Sigmoid colon (tissue), 7 donors: ENCODE data around the gene HSPB1. TPM values are rescaled to one million over a fixed set of nuclear protein-coding genes. Genes with fewer than 3 reads are reported as not detected.

Experiments used
- DNase-seq: peaks from one replicate; pipeline ENCODE4 v3.0.0-alpha.2; 2019
- H3K27ac ChIP-seq, 4 donors: fragments of 200-600 bp; sonication (generic); one replicate each; pipeline ENCODE4 v1.5.1; 2016 to 2019; ENCODE audit warnings: mild to moderate bottlenecking in 1 of 4
- H3K27me3 ChIP-seq, 3 donors: fragments of 200-600 bp; sonication (generic); one replicate each; pipeline ENCODE4 v1.5.1; 2019; ENCODE audit warnings: mild to moderate bottlenecking in 1 of 3
- H3K36me3 ChIP-seq, 4 donors: fragments of 200-600 bp; sonication (generic); one replicate each; pipeline ENCODE4 v1.5.1; 2016 to 2019
- H3K4me1 ChIP-seq, 4 donors: fragments of 200-600 bp; sonication (generic); one replicate each; pipeline ENCODE4 v1.5.1; 2017 to 2019
- H3K4me3 ChIP-seq, 4 donors: fragments of 200-600 bp; sonication (generic); one replicate each; pipeline ENCODE4 v1.5.1; 2017 to 2019; ENCODE audit warnings: mild to moderate bottlenecking in 2 of 4, moderate library complexity in 1 of 4
- H3K9me3 ChIP-seq, 4 donors: fragments of 200-600 bp in 3 of 4; sonication (generic) in 3 of 4; one replicate each; pipeline versions ENCODE4 v1.5.1 to v1.6.1; 2013 to 2019
- CTCF ChIP-seq, 4 experiments: fragments of 450-650 bp in 3 of 4; fragments of 200-600 bp in 1 of 4; IDR thresholded peaks; one replicate each; pipeline ENCODE4 v1.5.1; 2016 to 2019; ENCODE audit warnings: antibody characterized with exemption in 4 of 4, mild to moderate bottlenecking in 3 of 4, moderate library complexity in 2 of 4
- EP300 ChIP-seq, 4 donors: sonication (generic); formaldehyde crosslinking; IDR thresholded peaks; one replicate each; pipeline ENCODE4 v1.6.1; 2017; ENCODE audit warnings: antibody characterized with exemption in 4 of 4
- POLR2A ChIP-seq, 2 donors: fragments of 450-650 bp; IDR thresholded peaks; one replicate each; pipeline ENCODE4 v1.6.1; 2016; ENCODE audit warnings: antibody characterized with exemption in 2 of 2, mild to moderate bottlenecking in 2 of 2, moderate library complexity in 2 of 2
- POLR2AphosphoS5 ChIP-seq, 4 donors: sonication (generic); formaldehyde crosslinking; IDR thresholded peaks; one replicate each; pipeline ENCODE4 v1.6.1; 2017; ENCODE audit warnings: antibody characterized with exemption in 4 of 4
- WGBS, 2 donors: extraction: QIAGEN DNeasy Blood & Tissue Kit; methylation state at CpG; one replicate each; pipeline ENCODE4 v1.1.7; 2013; 5-methylcytosine and 5-hydroxymethylcytosine counted together
- intact Hi-C: fragments of 100-400 bp; cut with DNase I; formaldehyde crosslinking; loops from one replicate; pipeline ENCODE4 v1.15.1; 2023
- polyA plus RNA-seq, 3 donors: library from polyadenylated mRNA; stranded (reverse); fragments of 200-250 nt; gene quantifications; one replicate each; pipeline ENCODE4 v1.2.3, GENCODE V29; 2013
- total RNA-seq, 4 donors: library from RNA; depleted of rRNA; stranded (reverse); fragments of >200 nt; gene quantifications; one replicate each; pipeline ENCODE4 v1.1.0, GENCODE V29; 2016
- donor health status: healthy with polysubstance abuse.
- donor health status: Bipolar disorder and iron deficiency.
- donor health status: healthy.

The HSPB1 gene
- total and polyA plus RNA-seq, 7 donors, result 202 to 2,528 (median 929) TPM

DNA sequence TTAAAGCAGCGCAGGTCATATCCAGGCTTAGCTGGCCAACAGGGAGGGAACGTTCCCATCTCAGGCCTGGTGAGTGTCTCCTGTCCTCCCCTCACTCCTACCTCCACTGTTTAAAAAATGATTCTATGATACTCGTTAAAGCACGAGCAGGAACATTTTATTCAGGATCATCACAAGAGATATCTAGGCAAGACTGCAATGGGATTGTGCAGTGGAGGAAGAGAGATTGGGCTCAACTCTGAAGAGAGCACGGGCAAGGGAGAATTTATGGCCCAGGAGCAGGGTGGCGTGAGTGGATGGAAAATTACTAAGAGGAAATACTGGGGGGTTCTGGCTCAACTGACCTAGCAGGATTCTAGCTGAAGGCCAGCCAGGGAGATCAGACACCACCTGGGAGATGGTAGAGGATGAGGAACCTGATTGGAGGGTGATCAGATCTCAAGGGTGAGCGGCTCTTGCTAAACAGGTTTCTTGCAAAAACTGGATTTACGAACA is 9.0 kb upstream of the HSPB1 start:
- 61 to 81% methylated on average over 8 of the region's 8 CpGs for WGBS, 2 donors
- Histone ChIP-seq H3K4me3 (peak overlapping the region in 3 of 4 donors; percentile 36 to 41 (median 36)), H3K36me3 (no peaks in the 10 kb centered on the region), H3K4me1 (peaks cover 0 to 68% (median 66%) of the 10 kb centered on the region in 4 donors), H3K27me3 (no peaks in the 10 kb centered on the region), H3K9me3 (no peaks in the 10 kb centered on the region), H3K27ac (peak overlapping the region; percentile 97 to 100 (median 99))
- DNase-seq, result peak; percentile 82
- intact Hi-C loops, result loop anchor here (2.0 kb wide), 1 partner anchor 13 kb away; no protein-coding TSS in a partner anchor
- TF ChIP-seq POLR2A (IDR thresholded peaks at IDR 0.05) (no peak), CTCF (IDR thresholded peaks at IDR 0.05) (no peak), POLR2AphosphoS5 (IDR thresholded peaks at IDR 0.05) (peak; percentile 83 to 95 (median 92)), EP300 (IDR thresholded peaks at IDR 0.05) (peak; percentile 59 to 97 (median 92))

DNA sequence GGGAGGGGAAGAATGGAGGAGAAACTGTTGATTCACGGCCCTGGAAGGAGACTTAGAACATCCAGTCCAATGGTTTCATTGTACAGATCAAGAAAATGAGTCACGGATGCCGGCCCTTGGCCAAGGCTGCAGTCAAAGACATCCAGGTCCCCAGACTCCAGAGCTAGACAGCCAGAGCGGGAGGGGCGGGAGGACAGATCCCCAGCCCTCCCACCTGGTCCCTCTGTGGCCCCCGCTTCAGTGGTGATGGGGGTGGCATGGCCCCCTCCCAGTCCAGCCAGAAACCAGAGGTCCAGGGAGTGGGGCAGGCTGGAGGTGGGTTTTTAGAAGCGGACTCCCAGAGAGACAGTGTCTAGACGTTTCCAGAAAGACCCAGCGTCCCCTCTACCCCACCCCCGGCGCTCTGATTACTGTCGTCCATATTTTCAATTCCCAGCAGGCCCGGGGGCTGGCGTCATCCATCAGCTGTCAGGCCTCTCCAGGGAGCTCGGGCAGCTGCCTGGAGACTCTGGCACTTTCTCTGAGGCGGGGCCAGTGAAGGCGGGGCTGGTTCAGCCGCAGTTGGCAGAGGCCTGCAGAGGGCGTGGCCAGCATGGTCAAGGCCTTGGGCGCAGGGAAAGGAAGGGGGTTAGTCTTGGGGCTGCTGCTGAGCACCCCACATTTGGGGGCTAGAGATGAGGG is 8.0 kb upstream of the HSPB1 start:
- Histone ChIP-seq H3K27ac (peak overlapping the region; percentile 97 to 100 (median 99)), H3K27me3 (no peaks in the 10 kb centered on the region), H3K9me3 (no peaks in the 10 kb centered on the region), H3K4me3 (peak overlapping the region; percentile 9 to 41 (median 36)), H3K4me1 (peaks cover 0 to 68% (median 66%) of the 10 kb centered on the region in 4 donors), H3K36me3 (no peaks in the 10 kb centered on the region)
- DNase-seq, result peak; percentile 99
- intact Hi-C loops, result no loop called here
- 21 to 32% methylated on average over 20 of the region's 20 CpGs for WGBS, 2 donors
- TF ChIP-seq CTCF (IDR thresholded peaks at IDR 0.05), result no peak
- peak in 1 of 2 donors; percentile 31 for TF ChIP-seq POLR2A (IDR thresholded peaks at IDR 0.05)
- TF ChIP-seq POLR2AphosphoS5 (IDR thresholded peaks at IDR 0.05), result peak; percentile 68 to 94 (median 82)
- TF ChIP-seq EP300 (IDR thresholded peaks at IDR 0.05), result peak; percentile 20 to 98 (median 86)

DNA sequence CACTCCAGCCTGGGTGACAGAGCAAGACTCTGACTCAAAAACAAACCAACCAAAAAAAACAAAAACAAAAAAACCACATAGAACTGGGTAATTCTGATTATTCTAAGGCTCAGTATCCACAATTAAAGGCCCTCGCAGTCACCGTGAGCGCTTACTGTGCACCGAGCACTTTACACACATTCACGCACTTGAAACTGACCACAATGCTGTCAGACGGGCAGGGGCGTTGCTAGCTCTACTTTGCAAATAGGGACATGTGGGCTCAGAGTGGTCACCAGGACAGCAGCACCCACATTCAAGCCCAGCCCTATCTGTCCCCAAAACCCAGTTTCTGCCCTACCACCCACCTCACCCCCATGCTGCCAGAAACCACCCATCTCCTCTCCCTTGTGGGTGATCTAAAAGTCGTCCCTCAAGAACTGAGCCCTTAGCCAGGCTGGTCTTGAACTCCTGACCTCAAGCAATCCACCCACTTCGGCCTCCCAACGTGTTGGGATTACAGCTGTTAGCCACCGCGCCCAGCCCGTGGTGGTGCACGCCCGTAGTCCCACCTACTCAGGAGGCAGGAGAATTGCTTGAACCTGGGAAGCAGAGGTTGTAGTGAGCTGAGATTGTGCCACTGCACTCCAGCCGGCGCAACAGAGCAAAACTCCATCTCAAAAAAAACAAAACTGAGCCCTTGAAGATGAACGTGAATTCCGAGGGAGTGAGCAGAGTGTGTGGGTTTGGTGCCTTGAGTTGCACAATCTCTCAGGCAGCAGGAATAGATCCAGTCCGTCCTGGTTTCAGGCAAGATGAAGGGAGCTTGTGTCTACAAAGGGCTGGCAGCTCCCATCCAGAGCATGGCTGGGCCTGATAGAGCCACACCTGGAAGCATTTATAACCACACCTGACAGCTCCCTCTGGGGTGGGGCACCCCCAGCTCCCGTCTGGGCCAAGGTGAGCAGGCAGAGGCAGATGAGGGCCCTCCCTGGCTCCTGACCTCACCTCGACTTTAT is 5.4 kb upstream of the HSPB1 start:
- peaks cover 0 to 62% (median 61%) of the 10 kb centered on the region in 4 donors for H3K4me1 ChIP-seq
- H3K27me3 ChIP-seq, result no peaks in the 10 kb centered on the region
- H3K9me3 ChIP-seq, result no peaks in the 10 kb centered on the region
- no peaks in the 10 kb centered on the region for H3K36me3 ChIP-seq
- TF ChIP-seq POLR2AphosphoS5 (IDR thresholded peaks at IDR 0.05) (peak in 3 of 4 donors; percentile 53 to 64 (median 56)), EP300 (IDR thresholded peaks at IDR 0.05) (no peak), POLR2A (IDR thresholded peaks at IDR 0.05) (peak in 1 of 2 donors; percentile 16)
- 23 to 61% methylated on average over 22 of the region's 22 CpGs for WGBS, 2 donors
- H3K27ac ChIP-seq, result peak overlapping the region; percentile 97 to 100 (median 99)
- intact Hi-C loops, result no loop called here
- DNase-seq, result peak; percentile 89
- no peak overlapping the region for H3K4me3 ChIP-seq

- Histone ChIP-seq H3K27ac (peak overlapping the region; percentile 96 to 100 (median 99)), H3K4me1 (peaks cover 0 to 48% (median 46%) of the 10 kb centered on the region in 4 donors), H3K27me3 (no peaks in the 10 kb centered on the region), H3K36me3 (peaks cover 0 to 14% (median 5%) of the 10 kb centered on the region in 4 donors), H3K4me3 (no peak overlapping the region), H3K9me3 (no peaks in the 10 kb centered on the region)
- no peak for DNase-seq
- peak in 1 of 4 donors; percentile 38 for TF ChIP-seq EP300 (IDR thresholded peaks at IDR 0.05)
- no peak for TF ChIP-seq CTCF (IDR thresholded peaks at IDR 0.05)
- peak in 1 of 4 donors; percentile 64 for TF ChIP-seq POLR2AphosphoS5 (IDR thresholded peaks at IDR 0.05)
- TF ChIP-seq POLR2A (IDR thresholded peaks at IDR 0.05), result no peak
- intact Hi-C loops, result no loop called here
- 64 to 81% methylated on average over 7 of the region's 7 CpGs for WGBS, 2 donors
These were observed 2.2 kb upstream of the HSPB1 start for GRCh38 chr7:76300166-76300731.
